Measurements from ENCODE around the gene TSPAN31.

DNA sequence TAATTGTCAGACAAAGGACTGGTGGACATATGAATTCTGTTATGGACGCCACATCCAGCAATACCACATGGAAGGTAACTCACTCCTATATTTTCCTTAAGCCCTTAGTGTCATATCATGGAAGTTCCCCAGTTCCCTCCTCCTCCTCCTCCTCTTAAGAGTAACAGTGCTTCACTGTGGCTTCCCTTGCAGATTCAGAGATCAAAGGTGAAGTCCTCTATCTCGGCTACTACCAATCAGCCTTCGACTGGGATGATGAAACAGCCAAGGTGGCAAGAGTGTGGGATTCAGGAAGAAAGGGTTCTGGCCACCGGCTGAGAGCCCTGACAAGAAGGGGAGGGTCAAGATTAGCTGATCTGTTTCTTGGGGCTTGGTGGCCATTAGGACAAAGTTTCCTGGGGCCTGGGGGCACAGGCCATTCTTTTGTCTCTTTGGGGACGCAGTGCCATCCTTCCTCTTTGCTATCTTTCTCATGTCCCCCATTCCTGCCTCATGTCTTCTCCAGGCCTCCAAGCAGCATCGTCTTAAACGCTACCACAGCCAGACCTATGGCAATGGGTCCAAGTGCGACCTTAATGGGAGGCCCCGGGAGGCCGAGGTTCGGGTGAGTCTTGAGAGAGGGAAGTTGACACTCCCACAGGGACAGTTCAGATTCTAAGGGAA lies 48.9 kb upstream of the TSPAN31 start:
- no peak for TF ChIP-seq TAF1 (IDR thresholded peaks at IDR 0.05; ENCODE audit: low read depth, low read length)
- TF ChIP-seq POLR2A (IDR thresholded peaks at IDR 0.05; ENCODE audit: low read depth, low read length), result no peak
- TF ChIP-seq POLR2AphosphoS5 (IDR thresholded peaks at IDR 0.05; ENCODE audit: low read depth, low read length), result no peak
- TF ChIP-seq SPI1 (IDR thresholded peaks at IDR 0.05; ENCODE audit: low read depth, low read length), result no peak
